Measurements from ENCODE around the gene COLQ. TPM values are rescaled to one million over a fixed set of nuclear protein-coding genes. Genes with fewer than 3 reads are reported as not detected.

The COLQ gene
- total RNA-seq, 1 experiment from 2014 or later = 1.9 TPM

GRCh38 chr3:15514663-15515340 is 6.7 kb downstream of the COLQ start:
- Histone ChIP-seq H3K9me3 (ENCODE audit: control insufficient read depth in 1 of 2, insufficient read depth in 1 of 2, low read depth in 1 of 2, low read length in 2 of 2) (no peaks in the 10 kb centered on the region), H4K20me1 (ENCODE audit: insufficient read depth) (no peaks in the 10 kb centered on the region), H3K9me2 (ENCODE audit: insufficient read depth) (no peaks in the 10 kb centered on the region), H2AFZ (ENCODE audit: low read depth, low read length, poor library complexity, severe bottlenecking) (no peak overlapping the region), H3K9ac (ENCODE audit: low read length) (no peak overlapping the region), H3K4me3 (replicated peaks in 1 of 2; ENCODE audit: low read depth in 1 of 2, low read length in 2 of 2) (no peak overlapping the region), H3K4me2 (ENCODE audit: low read length) (no peak overlapping the region), H3K36me3 (ENCODE audit: control insufficient read depth in 1 of 2, insufficient read depth in 2 of 2, low read length in 2 of 2) (no peaks in the 10 kb centered on the region), H3K4me1 (ENCODE audit: control insufficient read depth in 1 of 2, insufficient read depth in 2 of 2, low read length in 2 of 2) (no peaks in the 10 kb centered on the region), H3K79me2 (ENCODE audit: insufficient read depth, low read length) (no peaks in the 10 kb centered on the region), H3K27me3 (ENCODE audit: insufficient read depth, low read length) (no peaks in the 10 kb centered on the region), H3K27ac (ENCODE audit: low read depth, low read length) (no peak overlapping the region)
- intact Hi-C loops (cut with micrococcal nuclease) = no loop called here
- BruUV-seq (replicated peaks) = no TSS peak
- ChIA-PET POLR2A (no interaction called here), CTCF (no interaction called here), RAD21 (ENCODE audit: low non-redundant PET in 1 of 2, low total read pairs in 2 of 2, uncharacterized antibody in 2 of 2, unreplicated experiment in 2 of 2) (no interaction called here)
- ATAC-seq (no peak), DNase-seq (ENCODE audit: low read depth, low spot score) (no peak)
- TF ChIP-seq TCF7L2 (IDR thresholded peaks at IDR 0.05; ENCODE audit: borderline replicate concordance, extremely low read depth, insufficient read depth, insufficient read length) (no peak), REST (IDR thresholded peaks at IDR 0.05; ENCODE audit: low read depth) (no peak), JUND (IDR thresholded peaks at IDR 0.05) (no peak), ELF1 (IDR thresholded peaks at IDR 0.05; ENCODE audit: borderline replicate concordance, low read depth) (no peak), POLR2AphosphoS5 (IDR thresholded peaks at IDR 0.05; ENCODE audit: low read depth, low read length) (no peak), ZNF274 (IDR thresholded peaks at IDR 0.05; ENCODE audit: low read depth, low read length) (no peak), SIN3A (IDR thresholded peaks at IDR 0.05; ENCODE audit: low read depth) (no peak), EZH2 (IDR thresholded peaks at IDR 0.05) (no peak), ZBTB33 (IDR thresholded peaks at IDR 0.05; ENCODE audit: extremely low read depth, insufficient replicate concordance, low read length) (no peak)
